HG03520 (cell line): ENCODE results near the gene RIC8B.

Experiments
- ATAC-seq: cut with Tn5 transposase; IDR thresholded peaks from one replicate; pipeline ENCODE4 v1.9.1; 2021; ENCODE audit warnings: mild to moderate bottlenecking, moderate library complexity; ENCODE audit not compliant: unreplicated experiment

Gene RIC8B

DNA sequence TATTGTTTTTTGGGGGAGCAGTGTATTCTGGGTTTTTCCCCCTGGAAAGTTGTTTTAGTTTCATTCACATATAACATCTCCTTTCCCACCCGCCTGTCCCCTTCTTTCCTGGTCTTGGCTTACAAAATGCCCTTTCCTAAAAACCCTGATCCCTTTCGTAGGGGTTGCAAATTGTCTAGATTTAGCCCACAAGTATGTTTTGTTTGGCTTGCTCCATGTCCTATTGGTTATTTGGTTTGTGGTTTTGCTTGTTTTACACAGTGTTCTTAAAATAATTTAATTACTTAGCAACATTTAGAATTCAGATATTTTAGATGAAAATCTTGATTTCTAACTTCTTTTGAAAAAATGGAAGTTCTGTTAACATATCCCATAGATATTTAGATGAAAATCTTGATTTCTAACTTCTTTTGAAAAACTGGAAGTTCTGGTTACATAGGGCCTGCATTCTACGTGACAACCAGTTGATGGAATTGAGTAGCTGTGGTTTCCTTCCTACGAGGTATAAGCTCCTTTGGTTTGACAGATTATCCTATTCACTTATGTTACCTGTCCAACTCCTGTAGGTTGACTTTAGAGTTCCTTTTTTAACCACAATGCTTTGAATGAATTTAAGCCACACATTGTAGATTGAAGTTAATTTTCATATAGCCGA, 92.1 kb downstream of the RIC8B start:
- no peak for ATAC-seq

- no peak for ATAC-seq
Measured at GRCh38 chr12:106867651-106868050, 93.2 kb downstream of the RIC8B start.

- ATAC-seq = no peak
Measured at GRCh38 chr12:106868982-106869700, 94.7 kb downstream of the RIC8B start.

DNA sequence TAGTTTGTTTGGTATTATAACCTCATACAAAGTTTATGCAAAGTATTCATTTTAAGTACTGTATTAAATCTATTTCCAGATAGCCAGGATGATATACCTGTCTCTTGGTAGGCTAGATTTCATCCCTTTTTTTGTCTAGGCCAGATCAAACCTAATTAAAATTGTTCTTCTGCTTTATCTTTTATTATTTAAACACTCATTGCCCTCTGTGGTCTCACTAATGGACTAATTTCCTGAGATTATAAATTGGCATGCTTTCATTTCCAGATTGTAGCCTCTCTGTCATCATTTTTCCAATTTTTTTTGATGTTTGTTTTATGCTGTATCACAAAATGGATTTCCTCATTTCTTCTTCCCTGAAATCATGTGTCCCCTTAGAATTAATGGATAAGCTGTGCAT, 95.6 kb downstream of the RIC8B start:
- ATAC-seq = no peak

GRCh38 chr12:106871477-106871876, 97.0 kb downstream of the RIC8B start:
- no peak for ATAC-seq

- no peak for ATAC-seq
Measured at GRCh38 chr12:106873983-106874382, 99.5 kb downstream of the RIC8B start.

- no peak for ATAC-seq
Measured at GRCh38 chr12:106878804-106879203, 104.3 kb downstream of the RIC8B start.

GRCh38 chr12:106879612-106880011, 105.1 kb downstream of the RIC8B start:
- no peak for ATAC-seq

DNA sequence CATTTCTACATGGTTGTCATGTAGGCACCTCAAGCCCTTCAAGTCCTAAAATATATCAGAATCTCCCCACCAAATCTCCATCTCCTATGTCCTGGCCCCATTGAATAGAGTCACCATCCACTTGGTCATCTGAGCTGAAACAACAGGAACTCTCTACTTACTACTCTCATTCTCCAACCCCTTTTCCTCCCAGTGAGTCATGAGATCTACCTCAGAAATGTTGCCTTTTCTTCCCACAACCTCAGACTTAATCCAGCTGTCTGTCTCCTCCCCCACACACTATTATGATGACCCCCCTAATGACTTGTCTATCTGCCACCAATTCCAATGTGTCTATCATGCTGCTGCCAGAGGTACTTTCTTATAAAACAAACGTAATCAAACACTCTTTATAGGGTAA, 108.9 kb downstream of the RIC8B start:
- ATAC-seq = no peak

GRCh38 chr12:106885026-106885425, 110.5 kb downstream of the RIC8B start:
- no peak for ATAC-seq

DNA sequence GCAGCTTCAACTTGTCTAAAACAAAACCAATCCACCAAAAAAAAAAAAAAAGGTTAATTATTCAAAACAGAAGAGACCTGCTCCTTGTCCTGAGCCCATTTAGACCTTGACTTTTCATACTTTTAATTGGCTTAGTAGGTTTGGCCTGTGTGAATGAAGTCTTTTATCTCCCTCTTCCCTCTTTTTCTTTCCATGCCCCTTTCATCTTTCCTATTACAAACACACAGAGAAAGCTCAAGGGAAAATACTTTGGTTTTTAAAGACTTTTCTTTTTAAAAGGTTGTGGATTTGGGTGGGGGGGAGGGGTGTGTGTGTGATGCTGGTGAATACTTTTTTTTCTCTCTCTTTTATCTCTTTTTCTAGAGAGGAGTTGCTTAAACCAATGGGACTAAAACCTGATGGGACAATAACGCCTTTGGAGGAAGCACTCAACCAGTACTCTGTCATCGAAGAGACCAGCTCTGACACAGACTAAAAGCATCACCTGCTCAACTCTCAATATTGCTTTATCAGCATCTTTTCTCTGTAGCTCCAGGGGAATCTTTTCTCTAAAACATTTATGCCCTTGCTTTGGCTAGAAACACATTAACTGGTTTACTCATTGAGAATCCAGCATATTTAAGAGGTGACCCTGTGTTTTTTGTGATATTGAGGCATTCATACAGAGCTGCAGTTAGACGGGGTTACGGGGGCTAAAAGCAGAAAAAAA, 111.2 kb downstream of the RIC8B start:
- ATAC-seq = no peak

GRCh38 chr12:106886932-106887331, 112.5 kb downstream of the RIC8B start:
- no peak for ATAC-seq

- no peak for ATAC-seq
Measured at GRCh38 chr12:106888348-106888970, 114.0 kb downstream of the RIC8B start.

GRCh38 chr12:106889326-106889725, 114.8 kb downstream of the RIC8B start:
- ATAC-seq = no peak

GRCh38 chr12:106889950-106890626, 115.6 kb downstream of the RIC8B start:
- ATAC-seq = no peak

- no peak for ATAC-seq
Measured at GRCh38 chr12:106892075-106892474, 117.6 kb downstream of the RIC8B start.

GRCh38 chr12:106893451-106893850, 119.0 kb downstream of the RIC8B start:
- ATAC-seq = no peak

- no peak for ATAC-seq
Measured at GRCh38 chr12:106894774-106895173, 120.3 kb downstream of the RIC8B start.

GRCh38 chr12:106896603-106897002, 122.1 kb downstream of the RIC8B start:
- no peak for ATAC-seq

- ATAC-seq = no peak
Measured at GRCh38 chr12:106897082-106897481, 122.6 kb downstream of the RIC8B start.
